Left renal cortex interstitium (tissue), 4 donors: ENCODE results near the gene BTBD9. TPM values are rescaled to one million over a fixed set of nuclear protein-coding genes. Genes with fewer than 3 reads are reported as not detected.

Source experiments
- DNase-seq, 4 donors: peaks; one replicate each; pipeline ENCODE4 v3.0.0-alpha.2; 2013; ENCODE audit warnings: low read depth in 4 of 4, low spot score in 2 of 4, missing footprints in 1 of 4
- polyA plus RNA-seq, 4 donors: library from polyadenylated mRNA; unstranded; fragments of 120-200 nt; gene quantifications; one replicate each; pipeline ENCODE4 v1.2.1, GENCODE V29; 2013; ENCODE audit not compliant: insufficient read length in 4 of 4

The BTBD9 gene
- polyA plus RNA-seq, 4 donors = 12.1 to 15.7 (median 12.9) TPM

DNA sequence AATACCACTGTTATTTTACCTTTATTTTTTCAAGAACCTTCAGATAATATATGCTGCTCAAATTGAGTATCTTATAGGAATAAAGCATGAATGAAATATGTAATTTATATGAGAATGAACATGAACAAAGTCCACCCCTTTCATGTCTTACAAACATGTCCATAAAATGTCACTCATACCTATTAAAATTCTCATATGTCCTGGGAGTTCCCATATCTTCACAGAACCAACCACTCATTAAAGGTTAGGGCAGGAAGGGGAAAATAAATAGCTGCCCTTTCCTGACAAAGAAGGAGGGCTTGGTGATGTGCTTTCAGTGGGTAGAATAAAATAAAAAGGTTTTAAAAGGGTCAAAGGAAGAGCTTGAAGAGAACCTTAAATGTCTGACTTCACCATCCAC lies 125.3 kb downstream of the BTBD9 start:
- DNase-seq = no peak

DNA sequence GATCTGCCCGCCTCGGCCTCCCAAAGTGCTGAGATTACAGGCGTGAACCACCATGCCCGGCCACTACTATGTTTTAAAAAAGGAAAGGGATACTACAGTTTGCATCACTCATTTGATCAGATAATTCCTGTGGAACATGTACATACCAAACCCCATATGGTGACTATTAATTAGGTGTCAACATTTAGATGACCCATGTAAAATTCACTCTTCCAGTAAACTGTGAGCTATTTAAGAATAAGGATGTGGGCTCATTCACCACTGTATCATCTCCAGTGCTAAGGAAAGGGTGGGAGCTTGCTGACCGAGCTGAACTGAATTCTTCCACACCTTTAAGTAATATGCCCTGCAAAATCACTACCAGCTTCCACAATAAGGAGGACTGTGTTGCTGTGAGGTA lies 127.5 kb downstream of the BTBD9 start:
- DNase-seq = no peak

DNA sequence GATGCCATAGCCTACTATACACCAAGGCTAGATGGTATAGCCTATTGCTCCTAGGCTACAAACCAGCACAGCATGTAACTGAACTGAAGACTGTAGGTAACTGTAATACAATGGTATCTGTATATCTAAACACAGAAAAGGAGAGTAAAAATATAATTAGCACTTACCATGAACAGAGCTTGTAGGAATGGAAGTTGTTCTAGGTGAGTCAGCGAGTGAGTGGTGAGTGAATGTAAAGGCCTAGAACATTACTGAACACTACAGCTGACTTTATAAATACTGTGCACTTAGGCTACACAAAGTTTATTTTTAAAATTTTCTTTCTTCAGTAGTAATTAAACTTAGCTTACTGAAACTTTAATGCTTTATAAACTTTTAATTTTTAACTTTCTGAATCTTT lies 129.5 kb downstream of the BTBD9 start:
- DNase-seq = no peak

DNA sequence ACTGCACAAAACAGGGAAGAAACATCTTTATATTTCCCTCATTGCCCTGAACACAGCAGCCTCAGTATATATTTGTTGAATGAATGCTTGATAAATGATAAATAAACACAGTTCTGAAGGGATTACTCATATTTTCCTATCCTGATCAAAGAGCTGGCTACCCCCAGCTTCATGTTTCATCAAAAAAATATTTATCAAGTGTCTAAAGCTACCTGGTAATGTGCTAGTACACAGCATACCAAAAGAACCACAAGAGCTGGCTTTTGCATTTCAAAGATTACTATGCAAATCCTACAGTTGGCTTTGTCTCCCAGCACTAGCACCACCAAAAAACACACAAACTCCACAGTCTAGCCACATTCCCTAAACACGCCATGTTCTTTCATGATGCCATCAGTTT lies 130.0 kb downstream of the BTBD9 start:
- DNase-seq = no peak

DNA sequence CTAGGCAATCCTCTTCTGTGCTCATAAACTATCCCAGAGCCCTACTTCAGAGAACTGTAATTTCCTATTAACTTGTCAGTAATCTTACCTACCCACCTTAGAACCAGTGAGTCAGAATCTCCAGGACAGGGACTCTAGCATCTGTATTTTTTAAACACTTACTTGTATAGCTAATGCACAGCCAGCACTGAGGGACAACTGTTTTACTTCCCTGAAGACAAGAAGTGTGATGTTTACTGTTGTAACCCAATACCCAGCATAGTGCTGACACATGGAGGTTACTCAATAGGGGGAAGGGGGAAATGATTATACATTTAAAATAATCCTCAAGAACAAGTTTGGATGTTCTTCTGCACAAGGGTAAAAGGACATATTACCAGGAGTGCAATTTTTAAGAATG lies 130.8 kb downstream of the BTBD9 start:
- peak in 1 of 4 donors; percentile 19 for DNase-seq

DNA sequence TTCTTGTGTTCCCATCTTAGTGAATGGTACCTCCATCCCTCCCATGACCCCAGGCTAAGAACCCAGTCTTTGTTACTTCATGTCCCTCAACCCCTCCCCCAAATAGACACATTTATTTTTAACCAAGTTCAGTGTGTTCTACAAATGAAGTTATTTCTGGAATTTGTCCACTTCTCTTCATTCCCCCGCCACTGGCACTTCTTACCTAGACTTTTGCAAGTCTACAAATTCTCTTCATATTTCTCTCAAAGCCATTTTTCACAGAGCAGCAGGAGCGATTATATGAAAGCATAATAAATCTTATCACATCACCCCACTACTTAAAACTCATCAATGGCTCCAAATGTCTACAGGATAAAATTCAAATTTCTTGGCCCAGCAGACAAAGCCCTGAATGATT lies 131.4 kb downstream of the BTBD9 start:
- DNase-seq = no peak

DNA sequence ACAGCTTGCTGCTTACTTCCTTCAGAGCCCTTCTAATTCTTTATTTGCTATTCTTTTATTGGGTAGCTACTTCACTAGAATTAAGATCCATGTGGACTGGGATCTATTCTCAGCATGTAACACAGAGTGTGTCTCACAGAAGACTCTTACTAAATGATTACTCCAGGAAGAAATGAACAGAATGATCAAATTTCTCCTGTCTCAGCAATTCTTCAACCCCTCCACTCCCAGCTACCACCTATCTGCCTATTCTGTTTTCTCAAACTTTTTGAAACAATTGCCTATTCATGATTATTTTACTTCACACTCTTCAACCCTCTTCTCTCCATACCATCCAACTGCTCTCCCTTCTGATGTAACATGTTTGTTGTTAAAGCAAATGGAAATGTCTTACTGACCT lies 132.6 kb downstream of the BTBD9 start:
- DNase-seq = no peak

DNA sequence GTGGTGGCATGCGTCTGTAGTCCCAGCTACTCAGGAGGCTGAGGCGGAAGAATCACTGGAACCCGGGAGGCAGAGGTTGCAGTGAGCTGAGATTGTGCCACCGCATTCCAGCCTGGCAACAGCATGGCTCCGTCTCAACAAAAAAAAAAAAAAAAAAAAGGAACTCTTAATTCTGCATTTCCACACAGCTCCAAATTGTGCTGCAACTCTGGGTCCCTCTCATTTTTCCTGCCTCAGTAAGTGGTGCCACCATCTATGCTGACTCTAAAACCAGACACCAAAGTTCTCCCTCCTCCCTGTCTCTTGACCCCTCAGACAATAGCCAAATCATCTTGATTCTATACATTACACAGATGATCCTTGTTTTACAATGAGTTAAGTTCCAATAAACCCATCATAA lies 133.9 kb downstream of the BTBD9 start:
- no peak for DNase-seq

DNA sequence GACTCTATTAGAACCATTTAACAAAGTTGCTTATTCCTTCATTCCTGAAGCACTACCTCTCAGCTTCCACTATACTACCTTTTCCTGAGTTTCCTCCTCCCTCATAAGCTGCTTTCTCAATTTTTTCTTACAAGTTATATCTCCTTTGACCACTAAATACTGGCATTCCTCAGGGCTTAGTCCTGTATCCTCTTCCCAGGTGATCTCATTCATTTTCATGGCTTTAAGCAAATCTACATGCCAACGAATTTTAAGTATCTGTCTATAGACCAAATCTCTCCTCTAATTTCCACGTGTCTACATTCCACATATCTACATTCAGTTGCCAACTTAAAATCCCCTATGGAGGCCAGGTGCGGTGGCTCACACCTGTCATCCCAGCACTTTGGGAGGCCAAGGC lies 134.7 kb downstream of the BTBD9 start:
- no peak for DNase-seq

DNA sequence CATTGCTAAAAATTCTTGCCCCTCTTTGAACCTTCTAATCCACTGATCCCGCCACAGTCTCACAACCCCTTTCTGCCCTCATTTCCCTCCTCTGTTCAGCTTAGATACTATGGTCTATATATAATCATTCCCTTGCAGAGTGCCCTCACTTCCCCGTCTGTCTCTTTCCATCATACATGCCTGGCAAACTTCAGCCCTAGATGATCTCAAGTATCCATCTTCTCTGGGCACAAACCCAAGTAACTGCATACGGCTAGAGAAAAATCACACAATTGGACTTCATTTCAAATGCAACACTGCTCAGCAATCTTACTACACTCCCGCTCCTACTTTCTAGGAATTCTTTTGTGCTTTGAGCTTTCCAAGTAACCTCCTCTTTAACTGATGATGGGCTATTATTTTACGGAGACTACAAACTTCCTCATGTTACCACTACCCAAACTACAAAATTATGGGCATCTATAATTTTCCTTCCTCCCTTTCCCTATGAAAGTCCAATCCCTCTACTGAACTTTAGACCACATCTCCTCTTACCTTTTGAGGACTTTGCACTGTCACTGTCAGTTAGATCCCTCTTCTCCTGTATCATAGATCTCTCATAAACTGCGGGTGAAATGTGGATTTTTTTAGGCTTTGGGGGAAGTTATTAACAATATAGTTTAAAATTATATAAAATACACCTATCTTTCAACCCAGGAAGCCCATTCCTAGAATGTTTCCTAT lies 135.6 kb downstream of the BTBD9 start:
- no peak for DNase-seq

DNA sequence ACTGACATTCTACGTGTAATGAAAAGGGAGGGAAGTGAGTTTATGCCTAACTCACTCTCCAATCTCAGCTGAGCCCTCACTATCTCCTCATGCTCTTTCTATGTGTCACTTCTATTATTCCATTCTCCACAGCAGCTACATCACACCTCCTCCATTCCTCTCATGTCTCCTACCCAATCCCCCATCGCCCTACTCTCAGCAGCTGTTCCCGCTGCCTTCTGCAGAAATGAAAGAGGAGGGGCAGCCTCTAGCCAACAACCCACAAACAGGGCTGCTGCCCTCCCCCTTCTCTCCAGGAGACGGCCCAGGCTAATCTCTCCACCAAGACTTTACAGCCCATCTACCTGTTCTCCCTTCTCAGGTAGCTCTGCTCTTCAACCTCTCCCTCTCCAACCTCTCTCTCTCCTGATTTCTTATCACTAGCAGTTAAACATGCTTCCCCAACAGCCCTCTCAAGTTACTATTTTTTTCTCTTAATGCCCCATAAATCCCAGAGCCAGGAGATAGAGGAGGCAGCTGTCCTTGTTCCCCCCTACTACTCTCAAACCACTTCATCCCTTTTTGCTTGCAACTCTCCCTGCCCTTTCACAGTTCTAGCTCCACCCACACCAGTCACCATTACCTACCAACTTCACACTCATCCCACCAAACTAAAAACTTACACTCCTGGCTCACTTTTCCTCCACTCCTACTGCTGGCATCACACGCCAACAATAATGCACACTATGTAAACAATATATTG lies 136.5 kb downstream of the BTBD9 start:
- DNase-seq = peak in 1 of 4 donors; percentile 19

DNA sequence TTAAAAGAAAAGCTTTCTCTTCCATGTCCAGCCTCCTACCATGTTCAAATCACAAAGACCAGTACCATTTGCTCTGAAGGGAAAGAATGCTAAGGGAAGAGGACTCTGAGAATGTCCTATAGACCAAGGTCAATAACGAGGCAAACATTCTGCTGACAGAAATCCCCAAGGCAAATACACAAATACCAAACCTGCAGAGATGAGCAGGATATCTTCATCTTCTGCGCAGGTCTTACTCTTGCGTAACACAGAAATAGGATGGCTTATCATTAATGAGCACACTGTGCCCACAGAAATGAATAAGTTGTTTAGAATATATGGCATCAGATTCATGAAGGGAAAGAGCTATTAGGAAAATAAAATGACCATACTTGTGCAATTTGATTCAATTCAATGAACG lies 137.3 kb downstream of the BTBD9 start:
- DNase-seq = no peak

DNA sequence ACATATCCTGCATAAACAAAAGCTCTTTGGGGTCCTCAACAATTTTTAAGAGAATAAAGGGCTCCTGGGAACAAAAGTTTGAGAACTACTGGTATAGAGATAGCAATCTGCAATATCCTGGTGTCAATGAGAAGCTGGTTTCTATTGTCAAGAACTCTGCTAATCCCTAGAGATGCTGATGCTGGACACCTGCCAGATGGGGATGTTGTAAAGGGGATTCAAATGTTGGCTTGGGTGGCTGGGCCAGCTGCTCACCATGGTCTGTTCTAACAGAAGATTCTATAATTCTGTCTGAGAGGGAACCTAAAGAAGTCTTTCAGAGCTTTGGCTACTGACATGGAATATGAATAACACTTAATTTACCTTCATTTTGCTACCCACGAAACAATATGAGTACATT lies 137.8 kb downstream of the BTBD9 start:
- no peak for DNase-seq

DNA sequence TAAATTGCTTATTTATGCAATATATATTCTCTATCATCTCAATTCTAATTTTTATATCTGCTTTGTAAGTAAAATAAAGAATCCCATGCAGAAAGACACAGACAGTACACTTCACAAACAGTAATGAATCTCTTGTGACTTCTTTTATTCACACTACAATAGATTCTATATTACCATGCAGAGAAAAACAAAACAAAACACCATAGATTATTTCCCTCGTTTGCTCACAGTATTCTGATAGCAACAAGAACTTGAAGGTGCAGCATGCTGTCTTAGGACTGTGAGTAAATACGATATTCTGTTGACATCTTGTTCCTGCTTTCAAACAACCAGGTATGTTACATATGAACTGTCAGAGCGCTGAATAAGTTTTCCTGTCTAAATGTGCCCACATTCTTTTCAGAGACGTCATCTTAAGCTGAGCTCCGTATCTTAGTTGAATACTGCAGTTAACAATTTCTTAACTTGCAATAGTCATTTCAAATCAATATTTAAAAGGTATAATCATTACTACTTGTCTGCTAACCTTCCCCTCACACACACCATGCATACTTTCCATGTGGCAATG lies 140.1 kb downstream of the BTBD9 start:
- no peak for DNase-seq

DNA sequence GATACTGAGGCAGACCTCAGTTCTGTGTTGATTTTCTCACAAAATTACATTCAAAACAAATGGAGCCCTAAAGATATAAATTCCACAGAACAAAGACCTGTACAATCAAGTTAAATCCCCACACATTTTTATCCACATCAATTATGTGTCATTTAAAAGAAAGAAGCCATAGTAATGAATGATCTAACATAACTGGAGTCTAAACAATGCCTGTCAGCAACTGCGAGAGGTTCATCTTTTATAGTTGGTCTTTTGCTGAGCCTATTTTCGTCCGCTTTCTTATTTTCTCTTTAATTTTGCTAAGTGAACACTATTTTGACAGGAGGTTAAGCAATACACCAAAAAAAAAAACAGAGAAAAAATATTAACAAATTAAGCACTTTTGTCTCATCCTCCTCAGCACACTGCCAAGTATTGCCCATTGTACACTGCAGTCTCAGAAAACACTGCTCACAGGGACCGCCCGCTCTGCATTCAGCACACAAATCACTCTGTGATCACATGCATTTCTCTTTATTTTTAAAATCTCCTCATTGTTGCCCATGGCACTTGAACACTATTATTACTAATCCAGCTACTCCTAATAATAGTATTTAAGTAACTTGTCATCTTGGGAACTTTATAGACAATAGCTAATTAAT lies 140.8 kb downstream of the BTBD9 start:
- DNase-seq = no peak

DNA sequence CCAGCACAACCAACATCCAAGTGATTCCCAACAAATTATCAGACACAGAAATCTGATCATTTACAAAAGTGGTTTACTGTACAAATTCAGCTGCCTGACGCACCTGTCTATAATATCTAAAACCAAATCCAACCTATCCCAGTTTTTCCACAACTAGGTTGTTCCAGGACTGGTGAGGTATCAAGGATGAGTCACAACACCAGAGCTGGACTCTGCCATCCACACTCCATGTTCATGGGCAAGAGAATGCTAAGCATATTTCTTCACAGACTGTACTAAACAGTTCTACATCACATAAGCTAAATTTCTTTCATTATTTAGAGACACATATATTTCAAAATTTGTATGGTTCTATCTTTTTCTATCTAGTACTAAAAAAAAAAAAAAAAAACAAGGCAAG lies 141.6 kb downstream of the BTBD9 start:
- DNase-seq = no peak

DNA sequence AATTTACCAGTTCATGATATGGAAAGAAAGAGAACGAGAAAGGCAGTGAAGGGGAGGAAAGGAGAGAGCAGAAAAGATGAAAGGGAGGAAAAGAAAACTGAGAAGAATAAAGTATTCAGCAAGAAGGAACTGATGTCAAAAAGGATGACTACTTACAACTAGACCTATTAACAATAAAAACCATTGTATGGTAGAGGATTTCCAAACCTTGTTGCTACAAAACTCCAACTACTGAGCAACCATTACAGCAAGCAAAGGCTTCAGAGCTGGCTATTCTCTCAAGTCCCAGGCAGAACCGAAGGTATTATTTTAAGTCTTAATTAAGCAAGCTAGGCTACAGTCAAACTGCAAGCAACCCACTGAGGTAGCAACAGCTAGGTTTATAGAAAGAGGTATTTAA lies 142.2 kb downstream of the BTBD9 start:
- DNase-seq = no peak

DNA sequence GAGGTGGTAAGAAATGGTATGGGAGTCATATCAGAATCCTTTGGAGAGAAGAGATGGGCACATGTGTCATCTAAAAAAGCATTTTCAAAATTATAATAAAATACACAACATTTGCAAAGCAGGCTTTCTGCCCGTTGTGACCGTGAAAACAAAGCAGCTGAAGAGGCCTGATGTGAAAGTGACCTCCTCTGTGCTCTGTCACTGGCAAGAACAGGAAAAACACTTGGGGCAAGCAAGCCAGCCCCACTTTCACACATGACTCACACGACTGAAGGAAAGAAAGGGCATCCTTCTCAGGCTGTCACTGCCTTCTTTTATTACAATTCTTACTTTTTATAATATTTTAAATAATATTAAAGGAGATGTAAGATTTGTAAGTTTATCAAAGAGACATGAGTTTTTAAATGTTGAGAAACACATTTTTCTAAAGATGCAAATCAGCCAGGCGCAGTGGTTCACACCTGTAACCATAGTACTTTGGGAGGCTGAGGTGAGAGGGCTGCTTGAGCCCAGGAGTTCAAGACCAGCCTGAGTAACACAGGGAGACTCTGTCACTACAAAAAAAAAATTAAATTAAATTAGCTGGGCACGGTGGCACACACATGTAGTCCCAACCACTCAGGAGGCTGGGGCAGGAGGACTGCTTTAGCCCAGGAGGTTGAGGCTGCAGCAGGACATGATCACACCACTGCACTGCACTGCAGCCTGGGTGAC lies 143.7 kb downstream of the BTBD9 start:
- DNase-seq = no peak

DNA sequence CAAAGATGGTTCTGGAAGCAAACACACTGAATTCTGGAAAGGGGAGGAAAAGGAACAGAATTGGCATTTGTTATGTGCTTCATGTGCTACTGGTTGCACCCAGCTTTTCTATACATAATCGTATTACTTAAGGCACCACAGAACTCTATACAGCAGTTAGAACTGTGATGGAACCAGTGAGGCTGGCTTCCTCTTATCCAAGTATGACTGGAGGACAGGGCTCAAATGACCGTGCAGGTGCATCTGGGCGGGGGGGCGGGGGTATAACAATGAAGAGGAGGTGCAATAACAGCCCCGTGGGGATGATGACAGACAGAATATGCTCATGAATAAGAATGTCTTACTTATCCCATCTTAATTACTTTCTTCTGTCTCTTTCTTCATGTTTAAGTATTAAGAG lies 144.2 kb downstream of the BTBD9 start:
- DNase-seq = no peak

DNA sequence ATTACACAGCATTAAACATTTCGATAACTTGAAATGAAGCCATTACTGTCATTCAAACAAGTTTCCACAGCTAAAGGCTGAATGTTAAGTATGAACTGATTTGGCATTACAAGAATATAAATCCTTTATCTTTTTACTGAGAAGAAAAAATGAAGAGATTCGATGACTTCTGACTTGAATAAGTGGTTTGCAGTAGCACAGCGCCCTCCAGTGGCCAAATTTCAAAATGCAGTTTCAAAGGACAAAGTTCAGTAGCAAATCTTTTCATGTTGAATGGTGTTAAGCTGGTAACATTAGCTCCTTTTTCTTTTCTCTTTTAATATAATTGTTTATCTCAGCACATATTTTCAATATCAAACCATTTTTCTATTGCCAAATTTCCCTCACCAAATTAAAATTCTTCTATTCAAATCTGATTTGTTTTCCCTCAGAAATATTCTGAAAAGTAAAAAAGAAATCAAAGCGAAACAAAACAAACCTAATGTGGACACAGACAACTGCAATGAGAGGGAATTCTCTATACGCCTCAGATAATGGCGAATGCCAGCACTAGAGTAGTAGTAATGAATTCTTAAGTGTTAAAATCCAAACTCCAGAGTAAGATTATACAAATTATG lies 145.7 kb downstream of the BTBD9 start:
- peak; percentile 51 to 68 (median 60) for DNase-seq
